DMS153 treated with DMSO at 0.1 percent for 48 hours (cell line): Measurements from ENCODE around the gene IRF2.

Experiments used
- DNase-seq: peaks from one replicate; lab custom pipeline; 2025; ENCODE audit not compliant: unreplicated experiment; lab: John Stamatoyannopoulos, UW

IRF2 gene

DNA sequence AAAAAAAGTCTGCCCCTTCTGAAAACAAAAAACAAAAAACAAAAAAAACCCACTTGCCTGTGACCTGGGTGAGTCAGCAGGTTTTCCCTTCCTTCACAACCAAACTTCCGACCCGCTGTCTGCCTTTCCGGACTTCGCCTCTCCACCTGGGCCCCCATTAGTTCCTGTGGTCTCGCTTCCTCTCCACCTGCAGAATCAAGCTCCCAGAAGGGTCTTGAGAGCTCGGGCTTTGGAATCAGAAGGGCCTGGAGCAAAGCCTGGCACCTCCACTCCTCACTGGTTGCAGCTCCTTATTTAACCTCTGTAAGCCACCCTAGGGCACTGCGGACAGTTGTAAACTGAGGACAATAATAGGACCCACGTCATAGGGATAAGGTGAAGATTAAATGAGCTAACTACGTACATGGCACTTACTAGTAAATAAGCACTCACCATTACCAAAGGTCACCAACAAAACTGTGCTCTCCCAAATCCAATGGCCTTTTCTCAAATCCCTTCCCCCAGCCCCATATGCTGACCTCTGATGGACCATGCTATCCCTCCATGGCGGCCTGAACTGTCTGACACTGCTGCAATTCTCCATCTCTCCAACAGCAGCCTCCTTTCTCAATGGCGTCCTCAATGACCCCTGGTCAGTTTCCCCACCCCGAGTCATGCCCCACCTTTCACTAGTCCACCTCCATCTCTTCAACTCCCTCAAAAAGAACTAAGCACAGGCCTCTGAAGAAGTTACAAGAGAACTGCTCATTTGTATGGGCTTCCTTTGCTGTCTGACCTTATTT lies 64.2 kb downstream of the IRF2 start:
- DNase-seq: no peak

DNA sequence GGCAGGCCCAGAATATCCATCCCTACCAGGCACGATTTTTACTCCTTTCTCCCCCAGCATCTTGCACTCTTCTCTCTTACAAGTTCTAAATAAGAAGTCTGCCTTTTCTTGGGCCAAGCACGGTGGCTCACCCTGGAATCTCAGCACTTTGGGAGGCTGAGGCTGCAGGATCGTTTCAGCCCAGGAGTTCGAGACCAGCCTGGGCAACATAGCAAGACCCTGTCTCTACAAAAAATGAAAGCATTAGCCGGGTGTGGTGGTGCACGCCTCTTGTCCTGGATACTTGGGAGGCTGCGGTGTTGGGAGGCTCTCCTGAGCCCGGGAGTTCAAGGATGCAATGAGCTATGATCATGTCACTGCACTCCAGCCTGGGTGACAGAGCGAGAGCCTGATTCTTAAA lies 64.8 kb downstream of the IRF2 start:
- no peak for DNase-seq

DNA sequence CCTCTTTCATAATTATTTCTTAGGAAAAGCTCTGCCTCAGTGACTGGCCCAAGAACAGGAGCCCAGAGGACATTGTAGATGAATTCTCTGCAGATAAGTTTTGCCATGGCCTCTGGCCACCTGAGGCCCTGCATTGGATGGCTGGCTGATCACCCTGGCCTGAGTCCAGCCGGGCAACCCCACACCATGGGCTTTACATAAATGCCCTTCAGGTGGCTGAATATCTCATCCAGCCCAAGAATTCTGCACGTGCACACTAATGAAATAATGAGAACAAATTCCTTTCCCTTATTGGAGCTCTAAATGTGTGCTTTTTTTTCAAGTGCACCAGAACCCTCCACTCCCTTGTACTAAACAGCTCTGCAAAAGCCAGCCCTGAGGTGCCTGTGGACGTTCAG lies 65.7 kb downstream of the IRF2 start:
- no peak for DNase-seq

DNA sequence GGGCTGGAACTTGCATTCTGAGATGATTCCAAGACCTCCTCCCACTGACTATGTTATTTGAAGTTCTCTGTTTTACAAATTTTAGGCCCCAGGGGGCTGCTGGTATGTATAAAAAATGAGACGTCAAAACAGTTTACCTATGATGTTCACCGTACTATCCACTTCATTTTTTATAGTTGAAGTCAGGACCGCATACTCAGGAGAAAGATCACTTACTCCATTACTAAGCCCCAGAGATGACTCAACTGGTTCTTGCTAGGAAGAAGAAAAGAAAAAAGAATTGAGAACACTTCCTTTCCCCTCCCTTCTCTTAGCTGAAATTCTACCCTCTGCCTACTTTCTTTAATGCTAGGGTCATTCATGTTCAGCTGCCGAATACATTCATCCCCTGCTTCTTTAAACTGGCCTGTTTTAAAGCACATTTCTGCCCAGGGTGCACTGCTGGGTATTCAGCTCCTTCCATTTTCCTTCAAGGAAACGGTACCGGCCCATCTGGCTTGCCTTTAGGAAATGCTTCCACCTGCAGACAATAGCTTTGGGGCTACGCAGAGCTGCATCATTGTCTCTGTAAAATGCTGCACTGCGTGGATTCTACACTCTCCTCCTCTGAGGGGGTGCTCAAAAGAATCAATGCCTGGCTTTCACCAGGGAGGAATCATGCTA lies 66.2 kb downstream of the IRF2 start:
- no peak for DNase-seq

DNA sequence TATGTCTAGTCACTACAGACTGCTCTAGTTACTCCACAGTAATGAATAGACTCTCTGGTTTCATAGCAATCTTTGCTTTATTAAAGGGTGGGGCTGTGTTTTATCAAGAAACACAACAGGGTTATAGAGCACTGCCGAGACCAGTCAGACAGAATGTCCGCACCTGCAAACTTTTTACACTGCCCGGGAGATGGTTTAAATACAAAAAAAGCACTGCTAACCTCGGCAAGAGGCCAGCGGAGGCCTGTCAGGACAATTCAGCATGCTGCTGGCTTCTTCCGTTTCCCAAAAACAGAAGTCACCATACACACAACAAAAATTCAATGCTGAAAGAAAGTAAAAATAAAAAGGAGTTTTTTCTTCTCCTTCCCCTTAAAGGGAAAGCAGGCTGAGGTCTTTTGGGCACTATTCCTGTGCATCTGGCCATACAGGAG lies 67.4 kb downstream of the IRF2 start:
- no peak for DNase-seq

DNA sequence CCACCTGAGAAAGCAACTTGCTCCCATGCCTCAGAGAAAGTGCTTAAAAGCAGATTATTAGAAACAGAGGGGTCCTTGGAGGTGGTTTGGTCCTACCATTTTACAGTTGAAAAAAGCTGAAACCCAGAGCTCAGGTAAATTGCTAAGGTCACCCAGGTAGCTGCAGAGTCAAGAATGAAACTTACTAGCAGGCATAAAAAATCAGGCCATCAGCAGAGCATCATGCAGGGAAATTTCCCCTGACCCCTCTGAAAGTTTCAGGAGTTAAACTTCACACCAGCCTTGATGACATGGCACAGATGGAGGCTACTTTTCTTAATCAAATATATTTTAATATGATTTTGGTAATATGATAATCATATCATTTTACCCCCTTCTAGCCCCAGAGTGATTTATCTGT lies 70.3 kb downstream of the IRF2 start:
- DNase-seq: no peak

DNA sequence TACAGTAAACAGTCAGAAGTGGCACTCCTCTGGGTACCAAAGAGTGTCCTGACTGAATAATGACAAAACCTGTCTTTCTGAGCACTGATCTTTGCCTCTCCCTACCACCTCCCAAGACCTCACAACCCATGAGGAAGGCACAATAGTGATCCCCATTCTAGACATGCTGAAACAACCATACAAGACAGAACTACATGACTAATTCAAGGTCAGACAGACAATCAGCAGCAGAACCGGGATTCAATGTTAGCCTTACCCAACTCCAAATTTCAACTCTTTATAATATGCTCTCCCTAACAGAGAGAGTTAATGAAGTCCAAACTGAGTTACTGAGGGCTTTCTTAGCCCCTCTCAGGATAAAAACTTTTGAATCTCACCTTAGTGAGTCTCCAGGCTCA lies 71.0 kb downstream of the IRF2 start:
- no peak for DNase-seq

DNA sequence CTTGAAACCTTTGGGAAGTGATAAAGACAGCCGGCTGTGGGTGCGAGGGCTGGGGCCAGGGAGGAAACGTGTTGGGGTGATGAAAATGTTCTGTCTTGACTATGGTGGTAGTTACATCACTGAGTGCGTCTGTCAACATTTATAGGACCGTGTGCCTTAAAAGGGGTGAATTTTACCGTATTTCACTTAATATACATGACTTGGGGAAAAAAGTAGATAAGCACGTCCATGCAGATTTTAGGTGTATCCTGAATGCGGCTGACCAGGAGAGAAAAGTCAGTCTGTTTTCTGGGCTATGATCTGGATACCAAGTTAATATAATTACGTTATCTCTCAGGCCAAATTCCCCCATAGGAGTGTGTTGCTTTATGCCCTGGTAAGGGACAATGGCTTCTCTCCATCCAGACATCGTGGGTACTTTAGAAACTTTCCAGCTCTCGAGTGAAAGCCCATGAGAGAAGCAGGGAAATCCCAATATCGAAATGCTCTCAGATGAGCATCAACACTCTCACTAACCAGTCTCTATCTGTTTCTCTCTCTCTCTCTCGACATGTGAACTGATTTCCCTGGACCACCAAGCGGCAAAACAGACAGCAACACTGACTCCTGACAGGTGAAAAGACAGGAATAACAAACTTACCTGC lies 71.5 kb downstream of the IRF2 start:
- no peak for DNase-seq

DNA sequence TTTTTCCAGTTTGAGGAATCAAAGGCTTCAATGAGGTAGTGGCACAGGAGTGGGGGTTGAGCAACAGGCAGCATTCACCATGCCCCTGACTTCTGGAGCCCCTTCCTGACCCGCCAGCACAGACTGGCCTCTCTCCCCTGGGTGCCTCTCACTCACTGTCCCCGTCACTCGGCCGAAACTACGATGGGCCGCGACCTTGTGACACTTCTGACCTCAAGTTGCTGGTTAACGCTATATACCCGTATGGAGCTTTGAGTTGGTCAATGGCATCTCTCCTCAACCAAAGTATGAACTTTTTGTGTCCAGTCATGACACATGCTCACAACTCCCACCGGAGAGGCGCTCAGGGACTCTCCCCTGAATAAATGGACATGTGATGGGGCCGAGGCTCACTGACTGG lies 72.1 kb downstream of the IRF2 start:
- no peak for DNase-seq

DNA sequence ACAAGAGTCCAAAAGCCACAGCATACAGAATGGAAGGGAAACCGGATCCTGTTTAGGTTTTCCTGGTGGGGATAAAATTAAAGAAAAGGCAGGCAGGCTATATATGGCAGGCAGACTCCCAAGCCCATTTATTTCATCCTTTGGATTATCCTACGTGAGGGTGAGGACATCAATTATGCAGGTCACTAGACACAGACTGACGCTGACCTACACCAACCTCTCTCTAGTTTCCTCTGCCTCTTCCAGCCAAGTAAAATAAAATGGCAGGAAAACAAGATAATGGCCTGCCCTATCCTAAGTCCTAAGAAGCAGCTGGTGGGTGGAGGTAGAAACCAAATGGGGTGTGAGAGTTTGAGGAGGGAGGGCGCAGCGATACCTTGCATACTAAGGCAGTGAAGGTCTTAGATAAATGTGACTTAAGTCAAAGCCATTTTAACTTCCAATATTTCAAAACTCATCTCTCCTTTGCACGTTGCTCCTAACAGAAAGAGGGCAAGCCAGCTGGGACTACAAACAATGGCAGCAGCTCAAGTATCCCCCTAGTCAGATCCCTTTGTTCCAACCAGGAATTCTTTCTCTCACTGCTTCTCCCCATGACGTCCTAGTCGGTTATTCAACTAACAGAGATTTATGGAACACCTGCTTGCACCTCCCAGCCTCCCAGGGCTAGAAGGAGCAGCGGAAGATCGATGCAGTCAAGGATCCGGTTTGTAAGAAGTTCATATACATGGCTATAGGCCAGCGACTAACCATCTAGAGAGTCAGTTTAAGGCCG lies 72.8 kb downstream of the IRF2 start:
- no peak for DNase-seq

DNA sequence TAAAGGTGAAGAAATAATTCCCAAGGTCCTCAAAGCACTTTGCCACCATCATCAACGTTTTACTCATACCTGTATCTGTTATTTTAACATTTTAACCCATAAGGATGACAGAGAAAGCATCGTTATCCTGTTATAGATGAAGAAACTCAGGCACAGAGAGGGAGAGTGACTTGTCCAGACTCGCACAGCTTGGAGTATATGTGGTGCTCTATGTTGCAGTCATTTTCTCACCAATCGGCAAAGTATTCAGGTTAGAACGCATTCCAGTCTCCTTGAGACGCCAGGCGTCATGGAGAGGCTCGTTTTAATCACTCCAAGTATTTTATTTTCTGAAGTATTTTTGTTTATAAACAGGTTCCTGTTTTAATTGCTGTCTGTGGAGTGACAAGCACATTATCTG lies 73.5 kb downstream of the IRF2 start:
- DNase-seq: no peak

DNA sequence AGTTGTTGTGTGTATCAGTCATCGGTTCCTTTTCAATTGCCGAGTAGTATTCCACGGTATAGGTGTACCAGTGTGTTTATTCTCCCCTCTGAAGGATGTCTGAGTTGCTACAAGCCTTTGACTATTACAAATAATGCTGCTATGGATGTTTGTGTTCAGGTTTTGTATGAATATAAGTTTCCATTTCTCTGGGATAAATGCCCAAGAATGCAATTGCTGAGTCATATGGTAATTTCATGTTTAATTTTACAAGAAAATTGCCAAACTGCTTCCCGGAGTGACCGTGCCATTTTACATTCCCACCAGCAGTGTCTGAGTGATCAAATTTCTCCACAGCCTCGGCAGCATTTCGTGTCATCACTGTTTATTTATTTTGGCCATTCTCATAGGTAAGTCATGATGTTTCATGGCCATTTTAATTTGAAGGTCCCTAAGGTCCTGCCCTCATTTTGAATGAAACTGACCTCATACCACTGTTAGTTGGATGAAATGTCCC lies 73.9 kb downstream of the IRF2 start:
- DNase-seq: no peak

DNA sequence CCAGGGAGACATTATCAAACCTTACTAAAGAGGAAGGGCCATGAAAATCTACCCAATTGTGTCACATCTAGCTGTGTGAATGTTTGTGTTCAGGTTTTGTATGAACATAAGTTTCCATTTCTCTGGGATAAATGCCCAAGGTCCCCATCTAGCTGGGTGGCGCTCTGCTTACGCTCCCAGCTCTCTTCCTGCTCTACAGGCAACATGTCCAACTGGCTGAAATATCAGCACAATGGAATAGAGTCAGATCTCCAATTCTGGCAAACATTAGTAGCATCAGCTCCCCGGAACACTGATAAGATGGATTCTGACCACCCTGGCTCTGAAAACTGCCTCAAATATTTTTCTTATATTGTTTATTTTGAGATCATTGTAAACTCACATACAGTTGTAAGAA lies 74.8 kb downstream of the IRF2 start:
- DNase-seq: no peak

DNA sequence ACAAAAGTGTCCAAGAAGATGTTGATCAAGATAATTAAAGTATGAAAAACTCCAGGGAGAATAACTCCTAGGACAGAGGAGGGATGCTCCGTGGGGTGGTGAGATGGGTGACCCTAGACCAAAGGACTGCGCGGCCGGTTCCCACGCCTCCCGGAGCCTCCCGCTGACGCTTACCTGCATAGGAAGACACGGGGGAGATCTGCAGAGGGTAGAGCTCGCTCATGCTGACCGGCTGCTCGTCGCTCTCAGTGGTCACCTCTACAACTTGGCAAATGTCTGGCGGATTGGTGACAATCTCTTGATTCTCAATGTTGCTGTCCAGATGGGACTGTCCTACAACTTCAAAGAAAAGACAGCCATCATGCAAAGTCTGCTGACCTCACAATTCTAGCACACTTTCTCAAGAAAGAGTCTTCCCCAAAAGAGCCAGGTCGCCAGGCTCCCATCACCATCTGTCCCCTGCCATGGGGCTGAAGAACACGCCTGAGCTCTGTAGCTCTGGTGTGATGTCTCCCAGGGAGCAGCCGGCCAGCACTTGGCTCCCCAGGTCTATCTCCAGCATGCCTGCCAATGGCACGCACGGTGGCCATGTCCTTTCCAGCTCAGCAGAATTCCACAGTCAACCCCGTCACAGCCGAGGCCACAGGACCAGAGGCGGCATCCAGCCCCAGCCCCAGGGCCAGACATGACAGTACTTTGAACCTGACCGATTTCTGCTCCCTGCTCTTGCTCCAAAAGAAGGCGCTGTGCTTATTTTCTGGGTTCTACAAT lies 75.4 kb downstream of the IRF2 start:
- DNase-seq: no peak

DNA sequence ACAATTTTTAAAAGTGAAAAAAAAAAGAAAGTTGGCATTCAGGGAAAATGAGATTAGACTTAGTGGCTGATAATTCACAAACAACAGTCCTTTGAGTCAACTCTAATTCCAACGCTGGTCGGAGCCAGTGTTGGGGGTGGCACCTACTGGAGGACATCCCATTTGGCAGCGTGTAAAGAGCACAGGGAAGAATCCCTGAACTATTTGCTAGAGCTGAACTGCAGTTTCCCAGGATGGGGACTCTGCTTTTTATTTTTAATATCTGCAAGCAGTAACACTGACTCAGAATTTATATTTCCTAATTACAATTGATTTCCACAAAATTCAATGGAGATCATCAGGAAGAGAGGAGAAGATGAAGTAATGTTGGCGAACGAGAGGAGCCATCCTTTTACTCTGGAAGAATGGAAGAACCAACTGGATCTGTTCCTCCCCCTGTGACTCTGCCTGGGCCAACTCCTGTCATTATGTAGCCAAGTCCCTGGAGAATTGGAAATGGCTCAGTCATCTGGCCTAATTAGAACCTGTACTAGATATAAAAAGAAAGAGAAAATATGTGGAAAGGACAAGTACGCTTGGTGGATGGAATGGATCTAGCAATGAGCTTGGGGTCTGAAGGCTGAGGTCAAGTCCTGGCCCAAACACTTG lies 76.7 kb downstream of the IRF2 start:
- no peak for DNase-seq

DNA sequence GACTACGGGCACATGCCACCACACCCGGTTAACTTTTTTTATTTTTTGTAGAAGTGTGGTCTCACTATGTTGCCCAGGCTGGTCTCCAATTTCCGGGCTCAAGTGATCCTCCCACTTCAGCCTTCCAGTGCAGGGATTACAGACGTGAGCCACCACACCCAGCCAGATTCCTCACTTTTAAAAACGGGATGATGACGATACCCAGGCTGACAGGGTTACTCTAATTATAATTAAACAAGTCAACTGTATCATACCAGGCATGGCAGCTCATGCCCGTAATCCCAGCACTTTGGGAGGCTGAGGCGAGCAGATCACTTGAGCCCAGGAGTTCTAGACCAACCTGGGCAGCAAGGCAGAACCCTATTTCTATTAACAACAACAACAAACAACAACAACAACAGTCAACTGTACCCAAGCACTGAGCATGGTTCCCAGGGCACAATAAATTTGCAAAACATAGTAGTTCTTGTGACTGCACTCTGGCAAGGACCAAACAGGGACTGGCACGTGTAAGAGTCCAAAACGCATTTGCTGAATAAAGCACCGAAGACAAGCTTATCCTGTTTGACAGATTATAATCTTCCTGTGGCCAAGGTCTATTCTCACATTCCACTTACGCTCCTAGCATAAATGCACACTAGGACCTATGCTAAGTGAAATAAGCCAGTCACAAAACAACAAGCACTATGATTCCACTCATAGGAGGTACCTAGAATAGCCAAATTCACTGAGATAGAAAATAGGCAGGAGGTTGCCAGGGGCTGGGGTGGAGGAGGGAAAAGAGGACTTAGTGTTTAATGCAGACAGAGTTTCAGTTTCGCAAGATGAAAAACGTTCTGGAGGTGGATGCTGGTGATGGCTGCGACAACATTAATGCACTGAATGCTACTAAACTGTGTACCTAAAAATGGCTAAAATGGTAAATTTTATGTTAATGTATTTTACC lies 77.5 kb downstream of the IRF2 start:
- DNase-seq: no peak

DNA sequence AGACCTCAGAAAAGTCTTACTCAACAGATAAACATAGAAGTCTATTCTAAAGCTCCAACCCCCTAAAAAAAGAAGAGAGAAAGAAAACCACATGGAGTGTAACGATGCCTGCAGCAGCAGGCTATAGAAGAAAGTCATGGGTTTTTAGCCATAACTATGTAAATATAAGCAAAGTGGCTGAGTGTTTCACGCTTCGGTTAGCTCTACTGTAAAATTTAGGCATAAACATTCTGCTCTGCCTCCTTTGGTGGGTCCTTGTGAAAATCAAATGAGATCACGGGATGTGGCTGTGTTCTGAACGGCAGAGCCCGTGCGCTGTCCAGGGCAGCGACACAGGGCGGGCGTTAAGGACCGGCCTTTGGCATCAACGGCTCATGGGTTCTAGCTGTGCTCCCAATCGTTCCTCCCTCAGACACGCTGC lies 78.4 kb downstream of the IRF2 start:
- no peak for DNase-seq

DNA sequence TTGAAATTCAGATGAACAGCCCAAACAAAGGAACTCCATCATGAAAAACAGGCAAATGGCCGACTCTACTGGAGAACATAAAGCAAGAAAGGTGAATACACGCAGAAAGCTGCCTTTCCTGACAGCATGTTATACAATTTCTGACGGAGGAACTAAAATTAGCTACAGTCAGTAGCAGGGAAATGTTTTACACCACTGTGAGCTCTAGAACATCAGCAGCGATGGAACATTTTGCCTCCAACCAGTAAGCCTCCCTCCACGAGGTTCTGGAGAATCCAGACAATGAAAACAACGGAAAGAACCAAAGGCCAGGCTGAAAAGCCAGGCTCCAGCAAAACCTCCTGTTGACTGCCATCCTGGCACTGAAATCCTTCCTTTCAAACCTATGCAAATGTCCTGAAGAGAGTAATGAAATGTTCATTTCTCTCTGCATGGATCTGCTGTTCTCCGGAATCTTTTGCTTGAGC lies 78.9 kb downstream of the IRF2 start:
- no peak for DNase-seq
